Endometrial microvascular endothelial cells (primary cell): ENCODE data around the gene KATNAL1. TPM values are rescaled to one million over a fixed set of nuclear protein-coding genes. Genes with fewer than 3 reads are reported as not detected.
"Not testable (repeated sequence)": the region's sequence is repeated elsewhere in the genome, so short reads cannot be mapped to it uniquely, and the experiment has no call there.

Experiments used
- in situ Hi-C: cut with HindIII; loops from 2 replicates; pipeline ENCODE4 v1.10.0; 2017; ENCODE audit warnings: low sequenced_read_pairs, low pct_unique_long_range_greater_than_20kb; ENCODE audit errors: inconsistent ontology term
- total RNA-seq: library from RNA; depleted of rRNA; stranded (reverse); fragments of >200 nt; gene quantifications from one replicate; pipeline ENCODE4 v1.2.3, GENCODE V29; 2015; ENCODE audit errors: inconsistent ontology term

The KATNAL1 gene
- total RNA-seq, 1 donor from 2014 or later, result 13.7 TPM

- in situ Hi-C loops, result no loop called here
Measured at GRCh38 chr13:30306762-30307193, 573 bp downstream of the KATNAL1 start.

- in situ Hi-C loops, result no loop called here
Measured at GRCh38 chr13:30305456-30305970, 1.8 kb downstream of the KATNAL1 start.

- in situ Hi-C loops, result no loop called here
Measured at GRCh38 chr13:30303269-30303668, 4.1 kb downstream of the KATNAL1 start.

GRCh38 chr13:30301827-30302226, 5.5 kb downstream of the KATNAL1 start:
- in situ Hi-C loops, result no loop called here

GRCh38 chr13:30300596-30300995, 6.8 kb downstream of the KATNAL1 start:
- in situ Hi-C loops, result no loop called here

- in situ Hi-C loops, result no loop called here
Measured at GRCh38 chr13:30299786-30300185, 7.6 kb downstream of the KATNAL1 start.

GRCh38 chr13:30295116-30295515, 12.2 kb downstream of the KATNAL1 start:
- in situ Hi-C loops, result no loop called here

GRCh38 chr13:30294004-30294403, 13.3 kb downstream of the KATNAL1 start:
- in situ Hi-C loops, result no loop called here

GRCh38 chr13:30292325-30292724, 15.0 kb downstream of the KATNAL1 start:
- in situ Hi-C loops, result no loop called here

- in situ Hi-C loops, result no loop called here
Measured at GRCh38 chr13:30290812-30291436, 16.4 kb downstream of the KATNAL1 start.

GRCh38 chr13:30289533-30289932, 17.8 kb downstream of the KATNAL1 start:
- in situ Hi-C loops, result no loop called here

GRCh38 chr13:30286059-30286458, 21.3 kb downstream of the KATNAL1 start:
- in situ Hi-C loops, result not testable (repeated sequence)

- in situ Hi-C loops, result no loop called here
Measured at GRCh38 chr13:30276178-30276577, 31.2 kb downstream of the KATNAL1 start.

- in situ Hi-C loops, result no loop called here
Measured at GRCh38 chr13:30274083-30274482, 33.3 kb downstream of the KATNAL1 start.

GRCh38 chr13:30270035-30270434, 37.3 kb downstream of the KATNAL1 start:
- in situ Hi-C loops, result not testable (repeated sequence)

- in situ Hi-C loops, result no loop called here
Measured at GRCh38 chr13:30268673-30269072, 38.7 kb downstream of the KATNAL1 start.

- in situ Hi-C loops, result no loop called here
Measured at GRCh38 chr13:30266756-30267155, 40.6 kb downstream of the KATNAL1 start.

GRCh38 chr13:30259149-30259733, 48.1 kb downstream of the KATNAL1 start:
- in situ Hi-C loops, result not testable (repeated sequence)

GRCh38 chr13:30257468-30258099, 49.8 kb downstream of the KATNAL1 start:
- in situ Hi-C loops, result no loop called here
